NB4 (cell line): ENCODE measurements around the gene CXXC5.

Source experiments
- DNase-seq: peaks from one replicate; pipeline ENCODE4 v3.0.0; 2010; ENCODE audit warnings: low read depth
- H3K4me3 ChIP-seq: one replicate; pipeline ENCODE4 v1.5.1; 2011; ENCODE audit warnings: mild to moderate bottlenecking, low read depth, low read length, moderate library complexity
- CTCF ChIP-seq: IDR thresholded peaks from one replicate; pipeline ENCODE4 v1.5.1; 2012; ENCODE audit warnings: low read depth, low read length
- MAX ChIP-seq: IDR thresholded peaks from 2 replicates; pipeline ENCODE4 v1.6.1; 2011; ENCODE audit warnings: low read depth, low read length
- MYC ChIP-seq: IDR thresholded peaks from 2 replicates; pipeline ENCODE4 v1.6.1; 2011; ENCODE audit warnings: low read depth, low read length
- POLR2A ChIP-seq: IDR thresholded peaks from 2 replicates; pipeline ENCODE4 v1.6.1; 2011; ENCODE audit warnings: mild to moderate bottlenecking; ENCODE audit not compliant: insufficient read length; ENCODE audit errors: extremely low read depth

Gene CXXC5

GRCh38 chr5:139705191-139705590, 57.0 kb downstream of the CXXC5 start:
- DNase-seq = peak; percentile 0
- H3K4me3 ChIP-seq = no peak overlapping the region
- TF ChIP-seq MAX = no peak
- no peak for TF ChIP-seq POLR2A
- no peak for TF ChIP-seq MYC
- no peak for TF ChIP-seq CTCF

- TF ChIP-seq POLR2A (no peak), CTCF (no peak), MAX (no peak), MYC (no peak)
- no peak for DNase-seq
- no peak overlapping the region for H3K4me3 ChIP-seq
Observed at GRCh38 chr5:139705655-139706587, 57.8 kb downstream of the CXXC5 start.

GRCh38 chr5:139707445-139708003, 59.4 kb downstream of the CXXC5 start:
- TF ChIP-seq MYC = no peak
- no peak for TF ChIP-seq POLR2A
- TF ChIP-seq MAX = no peak
- no peak for TF ChIP-seq CTCF
- DNase-seq = no peak
- no peak overlapping the region for H3K4me3 ChIP-seq

GRCh38 chr5:139708434-139708861, 60.3 kb downstream of the CXXC5 start:
- TF ChIP-seq MAX = no peak
- no peak for TF ChIP-seq MYC
- no peak for TF ChIP-seq POLR2A
- TF ChIP-seq CTCF = no peak
- no peak overlapping the region for H3K4me3 ChIP-seq
- DNase-seq = no peak

GRCh38 chr5:139708877-139709581, 60.9 kb downstream of the CXXC5 start:
- peak; percentile 77 for DNase-seq
- TF ChIP-seq MYC = peak; percentile 31; the same call in 1 of the 2 replicates
- TF ChIP-seq MAX = peak; percentile 15
- TF ChIP-seq CTCF = no peak
- no peak for TF ChIP-seq POLR2A
- H3K4me3 ChIP-seq = no peak overlapping the region
